ENCODE results near the gene CA4. TPM values are rescaled to one million over a fixed set of nuclear protein-coding genes. Genes with fewer than 3 reads are reported as not detected.
"Not testable (repeated sequence)": the region's sequence is repeated elsewhere in the genome, so short reads cannot be mapped to it uniquely, and the experiment has no call there.

The CA4 gene
- total RNA-seq, 1 experiment from 2014 or later: 0.78 TPM

DNA sequence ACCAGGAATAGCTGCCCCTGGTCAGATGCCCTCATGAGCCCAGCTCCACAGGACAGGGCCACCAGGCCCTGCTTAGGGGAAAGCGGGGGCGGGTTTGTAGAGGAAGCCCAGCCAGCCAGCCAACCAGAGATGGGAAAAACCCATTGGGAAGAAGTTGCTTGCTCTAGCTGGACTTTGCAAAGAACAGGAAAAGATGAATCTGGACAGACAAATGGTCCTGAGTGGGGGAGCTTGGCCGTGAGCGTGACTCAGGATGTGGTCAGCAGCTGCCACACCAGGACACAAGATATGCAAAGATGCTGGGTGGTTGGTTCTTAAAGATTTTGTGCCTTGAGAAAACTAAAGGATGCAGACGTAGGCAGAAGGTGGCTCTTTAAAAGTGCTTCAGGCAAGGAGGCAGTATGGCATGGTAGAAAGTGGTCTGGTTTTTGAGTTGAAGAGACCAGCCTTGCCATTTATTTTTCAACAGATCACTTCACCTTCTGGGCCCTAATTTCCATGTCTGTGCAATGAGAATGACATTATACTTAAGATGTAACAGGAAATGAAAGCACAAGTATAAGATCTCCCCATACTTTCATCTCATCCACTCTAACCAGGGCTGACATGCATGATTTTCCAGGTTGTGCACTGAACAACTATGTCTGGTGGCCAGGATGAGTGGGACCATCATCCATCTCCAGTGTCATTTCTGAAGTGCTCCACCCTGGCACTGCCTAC is 43.3 kb upstream of the CA4 start:
- TF ChIP-seq, protein P1, sequence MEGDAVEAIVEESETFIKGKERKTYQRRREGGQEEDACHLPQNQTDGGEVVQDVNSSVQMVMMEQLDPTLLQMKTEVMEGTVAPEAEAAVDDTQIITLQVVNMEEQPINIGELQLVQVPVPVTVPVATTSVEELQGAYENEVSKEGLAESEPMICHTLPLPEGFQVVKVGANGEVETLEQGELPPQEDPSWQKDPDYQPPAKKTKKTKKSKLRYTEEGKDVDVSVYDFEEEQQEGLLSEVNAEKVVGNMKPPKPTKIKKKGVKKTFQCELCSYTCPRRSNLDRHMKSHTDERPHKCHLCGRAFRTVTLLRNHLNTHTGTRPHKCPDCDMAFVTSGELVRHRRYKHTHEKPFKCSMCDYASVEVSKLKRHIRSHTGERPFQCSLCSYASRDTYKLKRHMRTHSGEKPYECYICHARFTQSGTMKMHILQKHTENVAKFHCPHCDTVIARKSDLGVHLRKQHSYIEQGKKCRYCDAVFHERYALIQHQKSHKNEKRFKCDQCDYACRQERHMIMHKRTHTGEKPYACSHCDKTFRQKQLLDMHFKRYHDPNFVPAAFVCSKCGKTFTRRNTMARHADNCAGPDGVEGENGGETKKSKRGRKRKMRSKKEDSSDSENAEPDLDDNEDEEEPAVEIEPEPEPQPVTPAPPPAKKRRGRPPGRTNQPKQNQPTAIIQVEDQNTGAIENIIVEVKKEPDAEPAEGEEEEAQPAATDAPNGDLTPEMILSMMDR (IDR thresholded peaks at IDR 0.05; ENCODE audit: unreplicated experiment): no peak
- Mint-ChIP-seq H3K27me3 (ENCODE audit: unreplicated experiment) (peaks cover 26% of the 10 kb centered on the region), H3K9me3 (ENCODE audit: low read depth, unreplicated experiment) (no peaks in the 10 kb centered on the region), H3K36me3 (ENCODE audit: insufficient read depth, unreplicated experiment) (no peaks in the 10 kb centered on the region), H3K4me3 (ENCODE audit: low read depth, unreplicated experiment) (no peak overlapping the region), H3K27ac (ENCODE audit: unreplicated experiment) (no peak overlapping the region), H3K4me1 (ENCODE audit: low read depth, unreplicated experiment) (peaks cover 8% of the 10 kb centered on the region)
- BruUV-seq (replicated peaks): no TSS peak
- CTCF ChIA-PET: no interaction called here
- no peak for DNase-seq
- intact Hi-C loops (cut with micrococcal nuclease; ENCODE audit: unreplicated experiment): no loop called here

- Mint-ChIP-seq H3K36me3 (ENCODE audit: insufficient read depth, unreplicated experiment) (no peaks in the 10 kb centered on the region), H3K9me3 (ENCODE audit: low read depth, unreplicated experiment) (no peaks in the 10 kb centered on the region), H3K4me1 (ENCODE audit: low read depth, unreplicated experiment) (no peaks in the 10 kb centered on the region), H3K27ac (ENCODE audit: unreplicated experiment) (no peak overlapping the region), H3K4me3 (ENCODE audit: low read depth, unreplicated experiment) (no peak overlapping the region), H3K27me3 (ENCODE audit: unreplicated experiment) (peaks cover 18% of the 10 kb centered on the region)
- no TSS peak for BruUV-seq (replicated peaks)
- TF ChIP-seq, protein P1 (IDR thresholded peaks at IDR 0.05; ENCODE audit: unreplicated experiment): no peak
- CTCF ChIA-PET: no interaction called here
- intact Hi-C loops (cut with micrococcal nuclease; ENCODE audit: unreplicated experiment): no loop called here
- no peak for DNase-seq
These were observed 42.1 kb upstream of the CA4 start for GRCh38 chr17:60107526-60108257.

- H3K36me3 Mint-ChIP-seq (ENCODE audit: insufficient read depth, unreplicated experiment); H3K27ac Mint-ChIP-seq (ENCODE audit: unreplicated experiment); H3K9me3 Mint-ChIP-seq (ENCODE audit: low read depth, unreplicated experiment); intact Hi-C loops (cut with micrococcal nuclease; ENCODE audit: unreplicated experiment); CTCF ChIA-PET; H3K4me1 Mint-ChIP-seq (ENCODE audit: low read depth, unreplicated experiment); BruUV-seq (replicated peaks); H3K4me3 Mint-ChIP-seq (ENCODE audit: low read depth, unreplicated experiment); DNase-seq: not testable (repeated sequence)
- H3K27me3 Mint-ChIP-seq (ENCODE audit: unreplicated experiment): peaks cover 17% of the 10 kb centered on the region
These were observed 41.5 kb upstream of the CA4 start for GRCh38 chr17:60108309-60108708.

- Mint-ChIP-seq H3K4me1 (ENCODE audit: low read depth, unreplicated experiment) (no peaks in the 10 kb centered on the region), H3K36me3 (ENCODE audit: insufficient read depth, unreplicated experiment) (no peaks in the 10 kb centered on the region), H3K27ac (ENCODE audit: unreplicated experiment) (no peak overlapping the region), H3K4me3 (ENCODE audit: low read depth, unreplicated experiment) (no peak overlapping the region), H3K27me3 (ENCODE audit: unreplicated experiment) (peaks cover 17% of the 10 kb centered on the region), H3K9me3 (ENCODE audit: low read depth, unreplicated experiment) (no peaks in the 10 kb centered on the region)
- no peak for DNase-seq
- TF ChIP-seq, protein P1 (IDR thresholded peaks at IDR 0.05; ENCODE audit: unreplicated experiment): no peak
- CTCF ChIA-PET: no interaction called here
- intact Hi-C loops (cut with micrococcal nuclease; ENCODE audit: unreplicated experiment): no loop called here
- no TSS peak for BruUV-seq (replicated peaks)
These were observed 41.1 kb upstream of the CA4 start for GRCh38 chr17:60108712-60109111.

DNA sequence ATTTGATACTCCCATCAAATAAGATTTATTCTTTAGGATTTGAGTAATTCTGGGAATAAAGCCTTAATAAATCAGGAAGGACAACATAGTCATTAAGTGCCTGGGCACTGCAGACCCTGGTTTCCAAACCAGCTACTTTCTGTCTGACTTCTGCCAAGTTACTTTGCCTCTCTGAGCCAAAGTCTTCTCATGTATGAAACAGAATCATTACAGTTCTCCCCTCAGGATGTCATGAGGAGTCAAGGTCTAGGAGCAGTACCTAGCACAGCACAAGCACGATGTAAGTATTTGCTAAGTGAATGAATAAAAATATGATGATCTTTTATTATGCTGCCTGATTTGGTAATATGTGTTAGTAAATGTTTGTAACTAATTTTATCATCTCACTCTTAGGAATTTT is 40.6 kb upstream of the CA4 start:
- TF ChIP-seq, protein P1 (IDR thresholded peaks at IDR 0.05; ENCODE audit: unreplicated experiment): no peak
- DNase-seq: no peak
- CTCF ChIA-PET: no interaction called here
- Mint-ChIP-seq H3K36me3 (ENCODE audit: insufficient read depth, unreplicated experiment) (no peaks in the 10 kb centered on the region), H3K9me3 (ENCODE audit: low read depth, unreplicated experiment) (no peaks in the 10 kb centered on the region), H3K4me1 (ENCODE audit: low read depth, unreplicated experiment) (no peaks in the 10 kb centered on the region), H3K27ac (ENCODE audit: unreplicated experiment) (no peak overlapping the region), H3K4me3 (ENCODE audit: low read depth, unreplicated experiment) (no peak overlapping the region), H3K27me3 (ENCODE audit: unreplicated experiment) (peaks cover 17% of the 10 kb centered on the region)
- BruUV-seq (replicated peaks): no TSS peak
- intact Hi-C loops (cut with micrococcal nuclease; ENCODE audit: unreplicated experiment): no loop called here

All from Calu3 (cell line).